Stimulated activated CD4-positive, alpha-beta T cell treated with anti-CD3 and anti-CD28 coated beads, Interleukin-15, amount 100 ng/mL, for 24 hours (primary cell): Measurements from ENCODE around the gene ZNF396.

Experiments used
- DNase-seq: peaks from one replicate; pipeline ENCODE4 v3.0.0-alpha.2; 2020

Gene ZNF396

GRCh38 chr18:35376742-35377695 is at the start of gene ZNF396:
TSS of gene ZNF396 (minus strand) at chr18:35377337. CDS start at chr18:35374292, 3,045 bp downstream.
- peak; percentile 82 for DNase-seq

GRCh38 chr18:35426786-35427185 is 49.6 kb upstream of the ZNF396 start:
- no peak for DNase-seq

- DNase-seq, result no peak
Measured at GRCh38 chr18:35424356-35424755, 47.2 kb upstream of the ZNF396 start.

- DNase-seq, result no peak
Measured at GRCh38 chr18:35422237-35422636, 45.1 kb upstream of the ZNF396 start.

GRCh38 chr18:35418610-35419009 is 41.5 kb upstream of the ZNF396 start:
- DNase-seq, result no peak

GRCh38 chr18:35417223-35417622 is 40.1 kb upstream of the ZNF396 start:
- no peak for DNase-seq

GRCh38 chr18:35415511-35416073 is 38.5 kb upstream of the ZNF396 start:
- no peak for DNase-seq

GRCh38 chr18:35413163-35413511 is 36.0 kb upstream of the ZNF396 start:
- no peak for DNase-seq

GRCh38 chr18:35411625-35412351 is 34.7 kb upstream of the ZNF396 start:
- DNase-seq, result no peak

GRCh38 chr18:35410561-35410960 is 33.4 kb upstream of the ZNF396 start:
- no peak for DNase-seq

- no peak for DNase-seq
Measured at GRCh38 chr18:35409911-35410310, 32.8 kb upstream of the ZNF396 start.

- no peak for DNase-seq
Measured at GRCh38 chr18:35408843-35409261, 31.7 kb upstream of the ZNF396 start.

- DNase-seq, result peak; percentile 43
Measured at GRCh38 chr18:35407871-35408481, 30.8 kb upstream of the ZNF396 start.

GRCh38 chr18:35406666-35407065 is 29.5 kb upstream of the ZNF396 start:
- no peak for DNase-seq

GRCh38 chr18:35397976-35398375 is 20.8 kb upstream of the ZNF396 start:
- DNase-seq, result no peak

- no peak for DNase-seq
Measured at GRCh38 chr18:35393716-35394115, 16.6 kb upstream of the ZNF396 start.

- no peak for DNase-seq
Measured at GRCh38 chr18:35392375-35392774, 15.2 kb upstream of the ZNF396 start.

- no peak for DNase-seq
Measured at GRCh38 chr18:35390951-35391700, 14.0 kb upstream of the ZNF396 start.

GRCh38 chr18:35389095-35389618 is 12.0 kb upstream of the ZNF396 start:
- no peak for DNase-seq

GRCh38 chr18:35387152-35387571 is 10.0 kb upstream of the ZNF396 start:
- no peak for DNase-seq

- DNase-seq, result peak; percentile 64
Measured at GRCh38 chr18:35386600-35387100, 9.5 kb upstream of the ZNF396 start.

- no peak for DNase-seq
Measured at GRCh38 chr18:35383136-35383535, 6.0 kb upstream of the ZNF396 start.
